Neuron (in vitro differentiated cells): ENCODE data around the gene LINC00237.

Experiments used
- H2AFZ ChIP-seq: one replicate; pipeline ENCODE4 v1.6.1; 2013; ENCODE audit warnings: low read depth, mild to moderate bottlenecking, inconsistent platforms, low read length, moderate library complexity
- H3K27me3 ChIP-seq: one replicate; pipeline ENCODE4 v1.6.1; 2013; ENCODE audit warnings: low read length; ENCODE audit not compliant: insufficient read depth
- H3K36me3 ChIP-seq: one replicate; pipeline ENCODE4 v1.6.1; 2013; ENCODE audit warnings: low read length; ENCODE audit not compliant: insufficient read depth
- H3K4me1 ChIP-seq: one replicate; pipeline ENCODE4 v1.6.1; 2013; ENCODE audit warnings: low read length; ENCODE audit not compliant: insufficient read depth
- H3K4me3 ChIP-seq: 2 replicates; pipeline ENCODE4 v1.5.1; 2013; ENCODE audit warnings: mild to moderate bottlenecking, low read length, moderate library complexity
- H3K9me3 ChIP-seq: one replicate; pipeline ENCODE4 v1.6.1; 2013; ENCODE audit warnings: low read length

The LINC00237 gene

GRCh38 chr20:21117521-21117920, 11.4 kb upstream of the LINC00237 start:
- Histone ChIP-seq H3K27me3 (peaks cover 24% of the 10 kb centered on the region), H3K9me3 (peaks cover 4% of the 10 kb centered on the region), H3K36me3 (no peaks in the 10 kb centered on the region), H3K4me3 (no peak overlapping the region), H3K4me1 (no peaks in the 10 kb centered on the region), H2AFZ (no peak overlapping the region)

- Histone ChIP-seq H3K27me3 (peaks cover 37% of the 10 kb centered on the region), H3K4me3 (no peak overlapping the region), H3K4me1 (no peaks in the 10 kb centered on the region), H2AFZ (no peak overlapping the region), H3K36me3 (no peaks in the 10 kb centered on the region), H3K9me3 (no peaks in the 10 kb centered on the region)
Observed at GRCh38 chr20:21114584-21114983, 8.4 kb upstream of the LINC00237 start.

- H3K9me3 ChIP-seq, result no peaks in the 10 kb centered on the region
- H3K4me3 ChIP-seq, result no peak overlapping the region
- peaks cover 39% of the 10 kb centered on the region for H3K27me3 ChIP-seq
- no peaks in the 10 kb centered on the region for H3K36me3 ChIP-seq
- H2AFZ ChIP-seq, result no peak overlapping the region
- H3K4me1 ChIP-seq, result no peaks in the 10 kb centered on the region
Observed at GRCh38 chr20:21113697-21114096, 7.5 kb upstream of the LINC00237 start.

- Histone ChIP-seq H3K9me3 (no peaks in the 10 kb centered on the region), H3K4me1 (no peaks in the 10 kb centered on the region), H3K4me3 (no peak overlapping the region), H2AFZ (no peak overlapping the region), H3K36me3 (no peaks in the 10 kb centered on the region), H3K27me3 (peaks cover 45% of the 10 kb centered on the region)
Observed at GRCh38 chr20:21111416-21111815, 5.3 kb upstream of the LINC00237 start.

- Histone ChIP-seq H3K4me1 (no peaks in the 10 kb centered on the region), H3K4me3 (no peak overlapping the region), H3K9me3 (no peaks in the 10 kb centered on the region), H3K27me3 (peaks cover 51% of the 10 kb centered on the region), H2AFZ (no peak overlapping the region), H3K36me3 (no peaks in the 10 kb centered on the region)
Observed at GRCh38 chr20:21110811-21111210, 4.7 kb upstream of the LINC00237 start.

GRCh38 chr20:21109144-21109543, 3.0 kb upstream of the LINC00237 start:
- no peaks in the 10 kb centered on the region for H3K4me1 ChIP-seq
- H3K4me3 ChIP-seq, result no peak overlapping the region
- H3K36me3 ChIP-seq, result no peaks in the 10 kb centered on the region
- H3K9me3 ChIP-seq, result no peaks in the 10 kb centered on the region
- H2AFZ ChIP-seq, result no peak overlapping the region
- H3K27me3 ChIP-seq, result peaks cover 67% of the 10 kb centered on the region

GRCh38 chr20:21105429-21106170, 558 bp downstream of the LINC00237 start:
- Histone ChIP-seq H3K4me3 (no peak overlapping the region), H3K36me3 (no peaks in the 10 kb centered on the region), H3K4me1 (peaks cover 23% of the 10 kb centered on the region), H3K9me3 (no peaks in the 10 kb centered on the region), H3K27me3 (peaks cover 83% of the 10 kb centered on the region), H2AFZ (peak overlapping the region; percentile 48)

GRCh38 chr20:21104921-21105320, 1.2 kb downstream of the LINC00237 start:
- H3K4me1 ChIP-seq, result peaks cover 28% of the 10 kb centered on the region
- no peak overlapping the region for H3K4me3 ChIP-seq

GRCh38 chr20:21104466-21104761, 1.7 kb downstream of the LINC00237 start:
- Histone ChIP-seq H2AFZ (no peak overlapping the region), H3K9me3 (no peaks in the 10 kb centered on the region), H3K36me3 (no peaks in the 10 kb centered on the region), H3K4me1 (peaks cover 28% of the 10 kb centered on the region), H3K27me3 (peaks cover 93% of the 10 kb centered on the region), H3K4me3 (no peak overlapping the region)

More at GRCh38 chr20:21104921-21105320, 1.2 kb downstream of the LINC00237 start:
- H3K9me3 ChIP-seq, result no peaks in the 10 kb centered on the region
- H3K27me3 ChIP-seq, result peaks cover 88% of the 10 kb centered on the region
- no peaks in the 10 kb centered on the region for H3K36me3 ChIP-seq
- H2AFZ ChIP-seq, result no peak overlapping the region

GRCh38 chr20:21103582-21104465, 2.3 kb downstream of the LINC00237 start:
- H3K9me3 ChIP-seq, result no peaks in the 10 kb centered on the region
- peaks cover 28% of the 10 kb centered on the region for H3K4me1 ChIP-seq
- no peak overlapping the region for H3K4me3 ChIP-seq
- H3K36me3 ChIP-seq, result no peaks in the 10 kb centered on the region
- peaks cover 94% of the 10 kb centered on the region for H3K27me3 ChIP-seq
- no peak overlapping the region for H2AFZ ChIP-seq

GRCh38 chr20:21102603-21103311, 3.4 kb downstream of the LINC00237 start:
- no peak overlapping the region for H2AFZ ChIP-seq
- peaks cover 94% of the 10 kb centered on the region for H3K27me3 ChIP-seq
- H3K4me1 ChIP-seq, result peaks cover 28% of the 10 kb centered on the region
- H3K4me3 ChIP-seq, result peak overlapping the region; percentile 10
- no peaks in the 10 kb centered on the region for H3K9me3 ChIP-seq
- no peaks in the 10 kb centered on the region for H3K36me3 ChIP-seq

- H3K27me3 ChIP-seq, result peaks cover 91% of the 10 kb centered on the region
- no peak overlapping the region for H2AFZ ChIP-seq
- no peaks in the 10 kb centered on the region for H3K36me3 ChIP-seq
- H3K4me3 ChIP-seq, result peak overlapping the region; percentile 31
- peaks cover 28% of the 10 kb centered on the region for H3K4me1 ChIP-seq
- H3K9me3 ChIP-seq, result no peaks in the 10 kb centered on the region
Observed at GRCh38 chr20:21101932-21102575, 4.1 kb downstream of the LINC00237 start.
